Measurements from ENCODE around the gene CNTLN. TPM values are rescaled to one million over a fixed set of nuclear protein-coding genes. Genes with fewer than 3 reads are reported as not detected.

The CNTLN gene
- total and polyA plus RNA-seq, 2 experiments from 2014 or later, result 17.7 to 21.8 TPM

DNA sequence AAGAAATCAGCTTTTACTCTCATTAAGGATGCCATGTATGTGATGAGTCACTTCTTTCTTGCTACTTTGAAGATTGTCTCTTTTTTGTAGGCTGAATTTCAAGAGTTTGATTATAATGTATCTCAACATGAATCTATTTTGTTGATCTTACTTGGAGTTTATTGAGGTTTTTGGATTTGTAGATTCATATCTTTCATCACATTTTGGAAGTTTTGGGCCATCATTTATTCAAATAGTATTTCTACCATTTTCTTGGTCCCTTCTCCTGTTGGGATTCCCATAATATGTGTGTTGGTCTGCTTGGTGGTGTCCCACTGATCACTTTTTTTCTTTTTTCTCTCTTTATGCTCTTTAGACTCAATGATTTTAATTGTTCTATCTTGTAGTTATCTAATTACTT lies 116.3 kb downstream of the CNTLN start:
- Histone ChIP-seq H3K4me3 (no peak overlapping the region), H3F3A (replicated peaks; ENCODE audit: low read depth) (no peaks in the 10 kb centered on the region), H3K9me2 (ENCODE audit: insufficient read depth) (no peaks in the 10 kb centered on the region), H3K4me2 (no peak overlapping the region), H3K4me1 (ENCODE audit: insufficient read depth) (no peaks in the 10 kb centered on the region), H3K27ac (ENCODE audit: low read depth) (no peak overlapping the region), H2AFZ (no peak overlapping the region), H3K27me3 (ENCODE audit: insufficient read depth) (no peaks in the 10 kb centered on the region), H3K36me3 (ENCODE audit: insufficient read depth) (peaks cover 11% of the 10 kb centered on the region; the same call in 1 of the 2 replicates), H4K20me1 (replicated peaks; ENCODE audit: insufficient read depth) (no peaks in the 10 kb centered on the region), H3K79me2 (replicated peaks; ENCODE audit: insufficient read depth) (peaks cover 11% of the 10 kb centered on the region)
- no peak overlapping the region for H3K27ac Mint-ChIP-seq
- no peak for DNase-seq (ENCODE audit: low spot score)
- no peaks in the 10 kb centered on the region for H3K4me1 Mint-ChIP-seq
- peaks cover 17% of the 10 kb centered on the region for H3K36me3 Mint-ChIP-seq (ENCODE audit: low read depth)
- no peak overlapping the region for H3K4me3 Mint-ChIP-seq
- TF ChIP-seq, protein P1, sequence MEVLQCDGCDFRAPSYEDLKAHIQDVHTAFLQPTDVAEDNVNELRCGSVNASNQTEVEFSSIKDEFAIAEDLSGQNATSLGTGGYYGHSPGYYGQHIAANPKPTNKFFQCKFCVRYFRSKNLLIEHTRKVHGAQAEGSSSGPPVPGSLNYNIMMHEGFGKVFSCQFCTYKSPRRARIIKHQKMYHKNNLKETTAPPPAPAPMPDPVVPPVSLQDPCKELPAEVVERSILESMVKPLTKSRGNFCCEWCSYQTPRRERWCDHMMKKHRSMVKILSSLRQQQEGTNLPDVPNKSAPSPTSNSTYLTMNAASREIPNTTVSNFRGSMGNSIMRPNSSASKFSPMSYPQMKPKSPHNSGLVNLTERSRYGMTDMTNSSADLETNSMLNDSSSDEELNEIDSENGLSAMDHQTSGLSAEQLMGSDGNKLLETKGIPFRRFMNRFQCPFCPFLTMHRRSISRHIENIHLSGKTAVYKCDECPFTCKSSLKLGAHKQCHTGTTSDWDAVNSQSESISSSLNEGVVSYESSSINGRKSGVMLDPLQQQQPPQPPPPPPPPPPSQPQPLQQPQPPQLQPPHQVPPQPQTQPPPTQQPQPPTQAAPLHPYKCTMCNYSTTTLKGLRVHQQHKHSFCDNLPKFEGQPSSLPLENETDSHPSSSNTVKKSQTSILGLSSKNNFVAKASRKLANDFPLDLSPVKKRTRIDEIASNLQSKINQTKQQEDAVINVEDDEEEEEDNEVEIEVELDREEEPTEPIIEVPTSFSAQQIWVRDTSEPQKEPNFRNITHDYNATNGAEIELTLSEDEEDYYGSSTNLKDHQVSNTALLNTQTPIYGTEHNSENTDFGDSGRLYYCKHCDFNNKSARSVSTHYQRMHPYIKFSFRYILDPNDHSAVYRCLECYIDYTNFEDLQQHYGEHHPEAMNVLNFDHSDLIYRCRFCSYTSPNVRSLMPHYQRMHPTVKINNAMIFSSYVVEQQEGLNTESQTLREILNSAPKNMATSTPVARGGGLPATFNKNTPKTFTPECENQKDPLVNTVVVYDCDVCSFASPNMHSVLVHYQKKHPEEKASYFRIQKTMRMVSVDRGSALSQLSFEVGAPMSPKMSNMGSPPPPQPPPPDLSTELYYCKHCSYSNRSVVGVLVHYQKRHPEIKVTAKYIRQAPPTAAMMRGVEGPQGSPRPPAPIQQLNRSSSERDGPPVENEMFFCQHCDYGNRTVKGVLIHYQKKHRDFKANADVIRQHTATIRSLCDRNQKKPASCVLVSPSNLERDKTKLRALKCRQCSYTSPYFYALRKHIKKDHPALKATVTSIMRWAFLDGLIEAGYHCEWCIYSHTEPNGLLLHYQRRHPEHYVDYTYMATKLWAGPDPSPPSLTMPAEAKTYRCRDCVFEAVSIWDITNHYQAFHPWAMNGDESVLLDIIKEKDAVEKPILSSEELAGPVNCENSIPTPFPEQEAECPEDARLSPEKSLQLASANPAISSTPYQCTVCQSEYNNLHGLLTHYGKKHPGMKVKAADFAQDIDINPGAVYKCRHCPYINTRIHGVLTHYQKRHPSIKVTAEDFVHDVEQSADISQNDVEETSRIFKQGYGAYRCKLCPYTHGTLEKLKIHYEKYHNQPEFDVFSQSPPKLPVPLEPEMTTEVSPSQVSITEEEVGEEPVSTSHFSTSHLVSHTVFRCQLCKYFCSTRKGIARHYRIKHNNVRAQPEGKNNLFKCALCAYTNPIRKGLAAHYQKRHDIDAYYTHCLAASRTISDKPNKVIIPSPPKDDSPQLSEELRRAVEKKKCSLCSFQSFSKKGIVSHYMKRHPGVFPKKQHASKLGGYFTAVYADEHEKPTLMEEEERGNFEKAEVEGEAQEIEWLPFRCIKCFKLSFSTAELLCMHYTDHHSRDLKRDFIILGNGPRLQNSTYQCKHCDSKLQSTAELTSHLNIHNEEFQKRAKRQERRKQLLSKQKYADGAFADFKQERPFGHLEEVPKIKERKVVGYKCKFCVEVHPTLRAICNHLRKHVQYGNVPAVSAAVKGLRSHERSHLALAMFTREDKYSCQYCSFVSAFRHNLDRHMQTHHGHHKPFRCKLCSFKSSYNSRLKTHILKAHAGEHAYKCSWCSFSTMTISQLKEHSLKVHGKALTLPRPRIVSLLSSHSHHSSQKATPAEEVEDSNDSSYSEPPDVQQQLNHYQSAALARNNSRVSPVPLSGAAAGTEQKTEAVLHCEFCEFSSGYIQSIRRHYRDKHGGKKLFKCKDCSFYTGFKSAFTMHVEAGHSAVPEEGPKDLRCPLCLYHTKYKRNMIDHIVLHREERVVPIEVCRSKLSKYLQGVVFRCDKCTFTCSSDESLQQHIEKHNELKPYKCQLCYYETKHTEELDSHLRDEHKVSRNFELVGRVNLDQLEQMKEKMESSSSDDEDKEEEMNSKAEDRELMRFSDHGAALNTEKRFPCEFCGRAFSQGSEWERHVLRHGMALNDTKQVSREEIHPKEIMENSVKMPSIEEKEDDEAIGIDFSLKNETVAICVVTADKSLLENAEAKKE (CRISPR knock-in tag; IDR thresholded peaks at IDR 0.05), result no peak
- TF ChIP-seq JUNB (IDR thresholded peaks at IDR 0.05; ENCODE audit: unreplicated experiment) (no peak), ZNF331 (CRISPR knock-in tag; IDR thresholded peaks at IDR 0.05; ENCODE audit: low read depth) (no peak), EZH2 (IDR thresholded peaks at IDR 0.05; ENCODE audit: low read depth, unreplicated experiment) (no peak), NANOG (IDR thresholded peaks at IDR 0.05; ENCODE audit: borderline replicate concordance) (no peak), POLR2AphosphoS5 (IDR thresholded peaks at IDR 0.05; ENCODE audit: low read depth) (no peak), CREB1 (CRISPR knock-in tag; IDR thresholded peaks at IDR 0.05; ENCODE audit: low read depth) (no peak), STAT1 (IDR thresholded peaks at IDR 0.05; ENCODE audit: unreplicated experiment) (no peak), EZH2phosphoT487 (IDR thresholded peaks at IDR 0.05; ENCODE audit: unreplicated experiment) (no peak), ZNF114 (CRISPR knock-in tag; IDR thresholded peaks at IDR 0.05) (no peak)
- TF ChIP-seq, protein P2, sequence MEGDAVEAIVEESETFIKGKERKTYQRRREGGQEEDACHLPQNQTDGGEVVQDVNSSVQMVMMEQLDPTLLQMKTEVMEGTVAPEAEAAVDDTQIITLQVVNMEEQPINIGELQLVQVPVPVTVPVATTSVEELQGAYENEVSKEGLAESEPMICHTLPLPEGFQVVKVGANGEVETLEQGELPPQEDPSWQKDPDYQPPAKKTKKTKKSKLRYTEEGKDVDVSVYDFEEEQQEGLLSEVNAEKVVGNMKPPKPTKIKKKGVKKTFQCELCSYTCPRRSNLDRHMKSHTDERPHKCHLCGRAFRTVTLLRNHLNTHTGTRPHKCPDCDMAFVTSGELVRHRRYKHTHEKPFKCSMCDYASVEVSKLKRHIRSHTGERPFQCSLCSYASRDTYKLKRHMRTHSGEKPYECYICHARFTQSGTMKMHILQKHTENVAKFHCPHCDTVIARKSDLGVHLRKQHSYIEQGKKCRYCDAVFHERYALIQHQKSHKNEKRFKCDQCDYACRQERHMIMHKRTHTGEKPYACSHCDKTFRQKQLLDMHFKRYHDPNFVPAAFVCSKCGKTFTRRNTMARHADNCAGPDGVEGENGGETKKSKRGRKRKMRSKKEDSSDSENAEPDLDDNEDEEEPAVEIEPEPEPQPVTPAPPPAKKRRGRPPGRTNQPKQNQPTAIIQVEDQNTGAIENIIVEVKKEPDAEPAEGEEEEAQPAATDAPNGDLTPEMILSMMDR (conservative IDR thresholded peaks at IDR 0.05; ENCODE audit: low read depth in 2 of 2), result no peak
- TF ChIP-seq, protein P3, sequence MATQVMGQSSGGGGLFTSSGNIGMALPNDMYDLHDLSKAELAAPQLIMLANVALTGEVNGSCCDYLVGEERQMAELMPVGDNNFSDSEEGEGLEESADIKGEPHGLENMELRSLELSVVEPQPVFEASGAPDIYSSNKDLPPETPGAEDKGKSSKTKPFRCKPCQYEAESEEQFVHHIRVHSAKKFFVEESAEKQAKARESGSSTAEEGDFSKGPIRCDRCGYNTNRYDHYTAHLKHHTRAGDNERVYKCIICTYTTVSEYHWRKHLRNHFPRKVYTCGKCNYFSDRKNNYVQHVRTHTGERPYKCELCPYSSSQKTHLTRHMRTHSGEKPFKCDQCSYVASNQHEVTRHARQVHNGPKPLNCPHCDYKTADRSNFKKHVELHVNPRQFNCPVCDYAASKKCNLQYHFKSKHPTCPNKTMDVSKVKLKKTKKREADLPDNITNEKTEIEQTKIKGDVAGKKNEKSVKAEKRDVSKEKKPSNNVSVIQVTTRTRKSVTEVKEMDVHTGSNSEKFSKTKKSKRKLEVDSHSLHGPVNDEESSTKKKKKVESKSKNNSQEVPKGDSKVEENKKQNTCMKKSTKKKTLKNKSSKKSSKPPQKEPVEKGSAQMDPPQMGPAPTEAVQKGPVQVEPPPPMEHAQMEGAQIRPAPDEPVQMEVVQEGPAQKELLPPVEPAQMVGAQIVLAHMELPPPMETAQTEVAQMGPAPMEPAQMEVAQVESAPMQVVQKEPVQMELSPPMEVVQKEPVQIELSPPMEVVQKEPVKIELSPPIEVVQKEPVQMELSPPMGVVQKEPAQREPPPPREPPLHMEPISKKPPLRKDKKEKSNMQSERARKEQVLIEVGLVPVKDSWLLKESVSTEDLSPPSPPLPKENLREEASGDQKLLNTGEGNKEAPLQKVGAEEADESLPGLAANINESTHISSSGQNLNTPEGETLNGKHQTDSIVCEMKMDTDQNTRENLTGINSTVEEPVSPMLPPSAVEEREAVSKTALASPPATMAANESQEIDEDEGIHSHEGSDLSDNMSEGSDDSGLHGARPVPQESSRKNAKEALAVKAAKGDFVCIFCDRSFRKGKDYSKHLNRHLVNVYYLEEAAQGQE (IDR thresholded peaks at IDR 0.05; ENCODE audit: unreplicated experiment), result no peak
- TF ChIP-seq, protein P4, sequence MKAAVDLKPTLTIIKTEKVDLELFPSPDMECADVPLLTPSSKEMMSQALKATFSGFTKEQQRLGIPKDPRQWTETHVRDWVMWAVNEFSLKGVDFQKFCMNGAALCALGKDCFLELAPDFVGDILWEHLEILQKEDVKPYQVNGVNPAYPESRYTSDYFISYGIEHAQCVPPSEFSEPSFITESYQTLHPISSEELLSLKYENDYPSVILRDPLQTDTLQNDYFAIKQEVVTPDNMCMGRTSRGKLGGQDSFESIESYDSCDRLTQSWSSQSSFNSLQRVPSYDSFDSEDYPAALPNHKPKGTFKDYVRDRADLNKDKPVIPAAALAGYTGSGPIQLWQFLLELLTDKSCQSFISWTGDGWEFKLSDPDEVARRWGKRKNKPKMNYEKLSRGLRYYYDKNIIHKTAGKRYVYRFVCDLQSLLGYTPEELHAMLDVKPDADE (IDR thresholded peaks at IDR 0.05), result no peak
- ATAC-seq, result no peak
- peaks cover 1% of the 10 kb centered on the region for H3K27me3 Mint-ChIP-seq (ENCODE audit: insufficient read depth, low read depth, poor library complexity)
- peaks cover 14% of the 10 kb centered on the region for H3K9me3 Mint-ChIP-seq
